Measurements from ENCODE around the gene DNAJA1. TPM values are rescaled to one million over a fixed set of nuclear protein-coding genes. Genes with fewer than 3 reads are reported as not detected.
"Not testable (repeated sequence)": the region's sequence is repeated elsewhere in the genome, so short reads cannot be mapped to it uniquely, and the experiment has no call there.

Gene DNAJA1
- total RNA-seq, 1 donor from 2014 or later = 88.0 TPM

DNA sequence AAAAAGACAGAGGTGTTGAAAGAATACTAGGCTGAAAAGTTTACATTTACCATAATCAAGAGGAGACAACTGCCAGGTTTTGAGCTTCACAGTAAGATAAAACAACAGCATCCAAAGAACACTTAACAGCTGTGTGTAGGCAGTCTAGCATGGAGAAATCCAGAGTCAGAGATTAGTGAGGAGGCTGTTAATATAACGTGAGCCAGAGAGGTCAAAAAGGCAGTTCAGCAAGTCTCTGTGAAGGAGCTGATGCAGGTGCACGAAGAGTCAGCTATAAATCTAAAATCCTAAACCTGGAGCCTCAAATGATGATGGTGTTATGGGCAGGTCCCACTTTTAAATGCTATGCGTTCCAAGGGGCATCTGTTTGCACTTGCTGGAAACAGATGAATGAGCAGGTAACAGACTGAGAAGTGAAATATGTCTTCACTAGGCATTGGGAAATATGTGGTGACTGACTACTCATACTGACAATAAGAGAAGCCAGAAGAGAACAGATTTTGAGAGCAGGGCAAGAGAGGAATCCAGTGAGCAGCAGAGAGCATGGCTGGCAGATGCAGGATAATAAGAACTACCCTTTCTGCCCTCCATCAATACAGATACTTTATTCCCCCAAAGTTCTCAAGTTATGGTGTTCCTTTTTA, 32.4 kb upstream of the DNAJA1 start:
- TF ChIP-seq, protein P1, sequence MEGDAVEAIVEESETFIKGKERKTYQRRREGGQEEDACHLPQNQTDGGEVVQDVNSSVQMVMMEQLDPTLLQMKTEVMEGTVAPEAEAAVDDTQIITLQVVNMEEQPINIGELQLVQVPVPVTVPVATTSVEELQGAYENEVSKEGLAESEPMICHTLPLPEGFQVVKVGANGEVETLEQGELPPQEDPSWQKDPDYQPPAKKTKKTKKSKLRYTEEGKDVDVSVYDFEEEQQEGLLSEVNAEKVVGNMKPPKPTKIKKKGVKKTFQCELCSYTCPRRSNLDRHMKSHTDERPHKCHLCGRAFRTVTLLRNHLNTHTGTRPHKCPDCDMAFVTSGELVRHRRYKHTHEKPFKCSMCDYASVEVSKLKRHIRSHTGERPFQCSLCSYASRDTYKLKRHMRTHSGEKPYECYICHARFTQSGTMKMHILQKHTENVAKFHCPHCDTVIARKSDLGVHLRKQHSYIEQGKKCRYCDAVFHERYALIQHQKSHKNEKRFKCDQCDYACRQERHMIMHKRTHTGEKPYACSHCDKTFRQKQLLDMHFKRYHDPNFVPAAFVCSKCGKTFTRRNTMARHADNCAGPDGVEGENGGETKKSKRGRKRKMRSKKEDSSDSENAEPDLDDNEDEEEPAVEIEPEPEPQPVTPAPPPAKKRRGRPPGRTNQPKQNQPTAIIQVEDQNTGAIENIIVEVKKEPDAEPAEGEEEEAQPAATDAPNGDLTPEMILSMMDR (IDR thresholded peaks at IDR 0.05; ENCODE audit: borderline replicate concordance) = no peak
- Histone ChIP-seq H3K4me1 (peaks cover 22% of the 10 kb centered on the region), H3K27ac (replicated peaks) (peak overlapping the region; percentile 29), H3K9me3 (replicated peaks) (no peaks in the 10 kb centered on the region), H3K4me3 (peak overlapping the region; percentile 15), H3K36me3 (peaks cover 52% of the 10 kb centered on the region), H3K27me3 (ENCODE audit: low read depth) (no peaks in the 10 kb centered on the region)
- no peak for DNase-seq
- intact Hi-C loops (cut with micrococcal nuclease) = no loop called here

DNA sequence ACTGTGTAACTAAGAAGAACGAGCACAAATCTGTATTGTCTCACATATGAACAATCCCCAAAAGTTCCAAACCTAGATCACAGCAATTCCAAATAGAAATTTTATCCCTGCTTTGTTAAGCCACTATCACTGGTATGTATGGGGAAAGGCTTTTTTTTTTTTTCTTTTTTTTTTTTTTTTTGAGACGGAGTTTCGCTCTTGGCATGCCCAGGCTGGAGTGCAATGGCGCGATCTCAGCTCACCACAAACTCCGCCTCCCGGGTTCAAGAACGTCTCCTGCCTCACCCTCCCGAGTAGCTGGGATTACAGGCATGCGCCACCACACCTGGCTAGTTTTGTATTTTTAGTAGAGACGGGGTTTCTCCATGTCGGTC, 24.4 kb upstream of the DNAJA1 start:
- Histone ChIP-seq H3K4me1 (peaks cover 24% of the 10 kb centered on the region), H3K4me3 (peak overlapping the region; percentile 89), H3K27ac (replicated peaks) (peak overlapping the region; percentile 83), H3K36me3 (peaks cover 16% of the 10 kb centered on the region)
- H3K9me3 ChIP-seq (replicated peaks); intact Hi-C loops (cut with micrococcal nuclease); H3K27me3 ChIP-seq (ENCODE audit: low read depth); DNase-seq: not testable (repeated sequence)

DNA sequence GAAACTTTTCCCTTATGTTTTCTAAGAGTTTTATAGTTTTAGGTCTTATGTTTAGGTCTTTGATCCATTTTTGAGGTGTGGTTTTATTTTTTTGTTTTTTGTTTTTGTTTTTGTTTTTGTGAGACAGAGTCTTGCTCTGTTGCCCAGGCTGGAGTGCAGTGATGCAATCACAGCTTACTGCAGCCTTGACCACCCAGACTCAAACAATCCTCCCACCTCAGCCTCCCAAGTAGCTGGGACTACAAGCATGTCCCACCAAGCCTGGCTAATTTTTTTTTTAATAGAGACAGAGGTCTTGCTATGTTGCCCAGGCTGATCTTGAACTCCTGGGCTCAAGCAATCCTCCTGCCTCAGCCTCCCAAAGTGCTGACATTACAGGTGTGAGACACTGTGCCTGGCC, 19.7 kb upstream of the DNAJA1 start:
- H3K9me3 ChIP-seq (replicated peaks); H3K36me3 ChIP-seq; H3K27me3 ChIP-seq (ENCODE audit: low read depth); intact Hi-C loops (cut with micrococcal nuclease); H3K27ac ChIP-seq (replicated peaks); DNase-seq; H3K4me3 ChIP-seq: not testable (repeated sequence)
- peaks cover 17% of the 10 kb centered on the region for H3K4me1 ChIP-seq

DNA sequence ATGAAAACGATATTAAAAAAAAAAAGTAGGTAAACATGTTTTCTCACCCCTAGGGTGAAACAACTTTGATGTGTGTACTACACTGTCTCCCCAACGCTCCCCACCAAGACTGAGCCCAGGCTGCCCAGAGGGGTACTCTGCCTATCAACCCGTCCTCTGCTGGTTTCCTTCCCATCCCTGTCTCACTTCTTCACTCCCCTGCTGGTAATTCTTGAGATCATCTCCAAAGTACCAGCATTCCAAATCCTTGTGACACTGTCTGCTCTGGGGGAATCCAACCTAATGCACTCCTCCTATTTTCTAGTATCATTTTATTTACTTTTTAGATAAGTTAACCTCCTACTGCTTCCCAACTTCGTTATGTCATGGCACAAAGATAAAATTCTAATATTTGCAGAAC, 17.3 kb upstream of the DNAJA1 start:
- no peaks in the 10 kb centered on the region for H3K36me3 ChIP-seq
- TF ChIP-seq, protein P1 (IDR thresholded peaks at IDR 0.05; ENCODE audit: borderline replicate concordance) = no peak
- no peaks in the 10 kb centered on the region for H3K4me1 ChIP-seq
- no peaks in the 10 kb centered on the region for H3K9me3 ChIP-seq (replicated peaks)
- no peak for DNase-seq
- H3K4me3 ChIP-seq = no peak overlapping the region
- no peak overlapping the region for H3K27ac ChIP-seq (replicated peaks)
- no peaks in the 10 kb centered on the region for H3K27me3 ChIP-seq (ENCODE audit: low read depth)
- intact Hi-C loops (cut with micrococcal nuclease) = no loop called here

DNA sequence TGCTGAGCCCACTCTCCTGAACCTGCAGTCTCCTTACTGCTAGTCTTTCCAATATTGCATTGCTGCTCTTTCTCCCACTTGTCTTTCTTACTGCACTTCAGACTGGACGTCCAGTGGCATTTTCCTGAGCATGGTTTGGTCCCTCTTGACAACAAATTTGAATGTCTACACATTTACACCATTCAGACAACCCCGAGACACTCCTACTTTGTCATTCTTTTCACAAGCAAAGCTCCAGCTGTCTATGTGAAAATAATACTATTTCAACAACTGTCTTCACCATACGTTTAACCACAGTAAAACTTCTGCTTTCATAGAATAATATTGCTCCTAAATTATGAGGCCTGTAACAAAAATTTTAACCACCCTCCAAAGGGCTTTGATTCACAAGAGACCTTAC, 13.2 kb upstream of the DNAJA1 start:
- no peak overlapping the region for H3K27ac ChIP-seq (replicated peaks)
- TF ChIP-seq, protein P1 (IDR thresholded peaks at IDR 0.05; ENCODE audit: borderline replicate concordance) = no peak
- no peak for DNase-seq
- no peaks in the 10 kb centered on the region for H3K9me3 ChIP-seq (replicated peaks)
- intact Hi-C loops (cut with micrococcal nuclease) = no loop called here
- no peaks in the 10 kb centered on the region for H3K27me3 ChIP-seq (ENCODE audit: low read depth)
- no peaks in the 10 kb centered on the region for H3K36me3 ChIP-seq
- H3K4me3 ChIP-seq = no peak overlapping the region
- H3K4me1 ChIP-seq = no peaks in the 10 kb centered on the region

DNA sequence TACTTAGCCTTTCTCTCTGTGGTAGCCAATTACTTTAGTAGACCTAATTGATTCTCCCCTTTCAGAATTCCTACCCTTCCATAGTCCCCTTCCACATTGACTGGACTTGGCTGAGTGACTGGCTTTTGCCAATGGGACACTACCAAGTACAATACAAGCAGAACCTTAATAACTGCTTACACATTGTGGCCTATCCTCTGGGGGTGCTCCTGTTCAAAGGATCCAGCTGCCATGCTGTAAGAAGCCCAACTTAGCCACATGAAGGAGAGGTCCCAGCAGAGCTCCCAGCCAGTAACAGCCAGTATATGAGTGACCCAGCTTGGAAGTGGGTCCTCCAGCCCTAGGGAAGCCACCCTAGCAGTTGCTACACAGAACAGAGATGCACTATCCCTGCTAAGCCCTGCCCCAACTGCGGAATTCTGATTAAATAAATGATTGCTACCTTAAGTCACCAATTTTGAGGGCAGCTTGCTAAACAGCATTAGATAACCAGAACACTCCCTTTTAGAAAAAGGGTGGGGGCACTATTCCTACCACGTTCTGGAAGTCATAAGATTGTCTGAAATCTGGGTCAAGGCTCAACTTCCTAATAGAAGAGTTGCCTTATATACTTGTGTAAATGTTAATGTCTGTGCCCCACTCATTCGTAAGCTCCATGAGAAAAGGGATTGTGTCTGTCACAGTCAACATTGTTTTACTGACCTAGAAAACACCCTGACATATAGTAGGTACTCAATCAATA, 12.6 kb upstream of the DNAJA1 start:
- Histone ChIP-seq H3K36me3 (no peaks in the 10 kb centered on the region), H3K27ac (replicated peaks) (no peak overlapping the region), H3K9me3 (replicated peaks) (no peaks in the 10 kb centered on the region), H3K4me1 (no peaks in the 10 kb centered on the region), H3K27me3 (ENCODE audit: low read depth) (no peaks in the 10 kb centered on the region), H3K4me3 (no peak overlapping the region)
- no peak for DNase-seq
- intact Hi-C loops (cut with micrococcal nuclease) = no loop called here
- TF ChIP-seq, protein P1 (IDR thresholded peaks at IDR 0.05; ENCODE audit: borderline replicate concordance) = no peak

All from left ventricle myocardium inferior (tissue), 1 donor.